Trophoblast cell (in vitro differentiated cells and primary cell): ENCODE data around the gene PAK2.

Source experiments
- DNase-seq, 2 donors: peaks; one replicate each; pipeline ENCODE4 v3.0.0-alpha.2; 2016
- H2AFZ ChIP-seq: 2 replicates; pipeline ENCODE4 v1.6.1; 2013; ENCODE audit warnings: low read length, moderate library complexity, mild to moderate bottlenecking; ENCODE audit not compliant: insufficient read depth, poor library complexity
- H2AK5ac ChIP-seq: 2 replicates; pipeline ENCODE4 v1.6.1; 2013; ENCODE audit warnings: mild to moderate bottlenecking, low read length
- H2BK120ac ChIP-seq: 2 replicates; pipeline ENCODE4 v1.6.1; 2013; ENCODE audit warnings: low read length, mild to moderate bottlenecking, moderate library complexity; ENCODE audit not compliant: insufficient read depth, poor library complexity
- H2BK12ac ChIP-seq: 2 replicates; pipeline ENCODE4 v1.6.1; 2013; ENCODE audit warnings: mild to moderate bottlenecking, low read length, moderate library complexity
- H2BK5ac ChIP-seq: 2 replicates; pipeline ENCODE4 v1.6.1; 2013; ENCODE audit warnings: low read length, low read depth, moderate library complexity, mild to moderate bottlenecking; ENCODE audit not compliant: poor library complexity
- H3K14ac ChIP-seq: 2 replicates; pipeline ENCODE4 v1.6.1; 2013; ENCODE audit warnings: mild to moderate bottlenecking, low read length
- H3K18ac ChIP-seq: 2 replicates; pipeline ENCODE4 v1.6.1; 2013; ENCODE audit warnings: mild to moderate bottlenecking, low read length
- H3K23ac ChIP-seq: 2 replicates; pipeline ENCODE4 v1.6.1; 2013; ENCODE audit warnings: low read length
- H3K27ac ChIP-seq: 2 replicates; pipeline ENCODE4 v1.5.1; 2013; ENCODE audit warnings: low read depth, mild to moderate bottlenecking, inconsistent platforms, low read length, moderate library complexity
- H3K27me3 ChIP-seq: 2 replicates; pipeline ENCODE4 v1.6.1; 2013; ENCODE audit warnings: inconsistent platforms, mild to moderate bottlenecking, low read length, moderate library complexity; ENCODE audit not compliant: insufficient read depth
- H3K36me3 ChIP-seq, 2 experiments: 1 replicate in 1 of 2; 2 replicates in 1 of 2; pipeline ENCODE4 v1.6.1; 2013; ENCODE audit warnings: low read length in 2 of 2, mild to moderate bottlenecking in 2 of 2, moderate library complexity in 1 of 2; ENCODE audit not compliant: insufficient read depth in 2 of 2, control insufficient read depth in 1 of 2
- H3K4ac ChIP-seq: 2 replicates; pipeline ENCODE4 v1.6.1; 2013; ENCODE audit warnings: low read depth, mild to moderate bottlenecking, low read length, moderate library complexity
- H3K4me1 ChIP-seq, 2 experiments: 1 replicate in 1 of 2; 2 replicates in 1 of 2; pipeline ENCODE4 v1.6.1; 2013; ENCODE audit warnings: low read length in 2 of 2, mild to moderate bottlenecking in 2 of 2, moderate library complexity in 1 of 2; ENCODE audit not compliant: insufficient read depth in 2 of 2, control insufficient read depth in 1 of 2
- H3K4me2 ChIP-seq: 2 replicates; pipeline ENCODE4 v1.6.1; 2013; ENCODE audit warnings: inconsistent platforms, mild to moderate bottlenecking, low read length, moderate library complexity
- H3K4me3 ChIP-seq: 2 replicates; pipeline ENCODE4 v1.5.1; 2013; ENCODE audit warnings: mild to moderate bottlenecking, low read depth, low read length, inconsistent platforms
- H3K79me1 ChIP-seq: one replicate; pipeline ENCODE4 v1.6.1; 2013; ENCODE audit warnings: low read length
- H3K79me2 ChIP-seq: 2 replicates; pipeline ENCODE4 v1.6.1; 2013; ENCODE audit warnings: low read length, mild to moderate bottlenecking; ENCODE audit not compliant: control insufficient read depth, insufficient read depth, poor library complexity
- H3K9ac ChIP-seq: 2 replicates; pipeline ENCODE4 v1.6.1; 2013; ENCODE audit warnings: mild to moderate bottlenecking, low read length
- H3K9me3 ChIP-seq: 2 replicates; pipeline ENCODE4 v1.6.1; 2013; ENCODE audit warnings: low read depth, mild to moderate bottlenecking, control low read depth, inconsistent platforms, low read length; ENCODE audit not compliant: insufficient read depth
- H4K12ac ChIP-seq: 2 replicates; pipeline ENCODE4 v1.6.1; 2013; ENCODE audit warnings: low read depth, mild to moderate bottlenecking, low read length, moderate library complexity
- H4K8ac ChIP-seq: 2 replicates; pipeline ENCODE4 v1.6.1; 2013; ENCODE audit warnings: low read depth, mild to moderate bottlenecking, low read length, moderate library complexity
- H4K91ac ChIP-seq: one replicate; pipeline ENCODE4 v1.6.1; 2013; ENCODE audit warnings: low read depth, mild to moderate bottlenecking, low read length, moderate library complexity
- WGBS: extraction: QIAGEN DNeasy Blood & Tissue Kit; methylation state at CpG from one replicate; pipeline ENCODE4 v1.1.7; 2013; ENCODE audit warnings: missing lambda C conversion rate; ENCODE audit not compliant: insufficient read length, insufficient coverage; ENCODE audit errors: extremely low coverage; 5-methylcytosine and 5-hydroxymethylcytosine counted together

The PAK2 gene

DNA sequence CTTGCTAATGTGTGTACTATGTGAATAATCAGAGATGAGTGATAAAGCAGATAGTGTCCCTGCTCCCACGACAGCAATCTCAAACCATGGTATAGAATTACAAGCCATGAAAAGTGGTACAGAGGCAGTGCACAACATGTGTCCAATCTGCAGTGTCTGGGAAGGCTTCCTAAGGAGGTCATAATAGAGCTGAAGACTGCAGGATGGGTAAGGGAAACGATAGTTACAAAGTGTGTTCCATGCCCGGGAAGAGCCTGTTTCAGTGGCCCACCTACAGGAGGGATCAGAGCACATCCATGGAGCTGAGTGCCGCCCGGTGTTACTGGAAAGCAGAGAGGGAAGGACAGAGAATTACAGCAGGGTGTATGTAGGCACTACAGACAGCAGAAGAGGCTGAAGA, 48.9 kb downstream of the PAK2 start:
- Histone ChIP-seq H2AFZ (no peak overlapping the region), H3K27me3 (no peaks in the 10 kb centered on the region), H3K9ac (no peak overlapping the region), H2BK120ac (no peak overlapping the region), H3K9me3 (peaks cover 2% of the 10 kb centered on the region), H3K27ac (no peak overlapping the region), H3K36me3 (peaks cover 2% of the 10 kb centered on the region in 2 experiments), H2BK12ac (no peak overlapping the region), H3K18ac (no peak overlapping the region), H4K8ac (no peak overlapping the region), H3K79me2 (peaks cover 6% of the 10 kb centered on the region), H4K91ac (no peak overlapping the region), H2BK5ac (no peak overlapping the region), H4K12ac (no peak overlapping the region), H3K4me3 (no peak overlapping the region), H3K4me2 (no peak overlapping the region), H2AK5ac (no peak overlapping the region), H3K23ac (no peak overlapping the region), H3K14ac (no peak overlapping the region), H3K4ac (no peak overlapping the region), H3K79me1 (peaks cover 6% of the 10 kb centered on the region), H3K4me1 (peaks cover 10 to 20% of the 10 kb centered on the region in 2 experiments)
- DNase-seq: no peak
- WGBS: no CpG with 5 or more reads among the region's 5 CpGs

DNA sequence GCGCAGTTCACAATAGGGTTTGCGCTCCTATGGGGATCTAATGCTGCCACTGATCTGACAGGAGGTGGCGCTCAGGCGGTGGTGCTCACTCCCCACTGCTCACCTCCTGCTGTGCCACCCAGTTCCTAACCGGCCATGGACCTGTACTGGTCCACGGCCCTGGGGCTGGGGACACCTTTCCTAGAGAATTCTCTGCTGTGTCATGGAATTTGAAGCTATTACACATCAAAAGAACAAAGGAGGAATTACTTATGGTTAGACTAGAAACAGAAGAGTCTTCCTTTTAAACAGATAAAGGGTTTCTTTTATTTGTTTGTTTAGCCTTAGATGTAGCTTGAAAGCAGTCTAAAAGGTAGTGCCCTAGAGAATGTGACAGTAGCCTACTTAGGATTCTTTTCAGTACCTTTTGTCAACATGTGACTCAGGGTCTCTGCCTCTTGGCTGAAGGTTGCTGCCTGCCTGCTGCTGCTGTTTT, 50.3 kb downstream of the PAK2 start:
- Histone ChIP-seq H3K9me3 (peaks cover 5% of the 10 kb centered on the region), H2BK12ac (peak overlapping the region; percentile 73), H3K4me1 (peaks cover 17 to 26% of the 10 kb centered on the region in 2 experiments), H2AK5ac (no peak overlapping the region), H2BK120ac (peak overlapping the region; percentile 20), H3K27ac (peak overlapping the region; percentile 6), H4K8ac (no peak overlapping the region), H3K36me3 (peaks cover 8 to 9% of the 10 kb centered on the region in 2 experiments), H3K18ac (peak overlapping the region; percentile 90), H2BK5ac (no peak overlapping the region), H3K9ac (no peak overlapping the region), H3K79me2 (peaks cover 12% of the 10 kb centered on the region), H3K4ac (peak overlapping the region; percentile 43), H3K14ac (no peak overlapping the region), H3K23ac (no peak overlapping the region), H4K12ac (no peak overlapping the region), H3K4me3 (no peak overlapping the region), H2AFZ (no peak overlapping the region), H3K4me2 (no peak overlapping the region), H4K91ac (no peak overlapping the region), H3K27me3 (no peaks in the 10 kb centered on the region), H3K79me1 (peaks cover 13% of the 10 kb centered on the region)
- DNase-seq: peak; percentile 27 to 43
- WGBS: no CpG with 5 or more reads among the region's 6 CpGs

DNA sequence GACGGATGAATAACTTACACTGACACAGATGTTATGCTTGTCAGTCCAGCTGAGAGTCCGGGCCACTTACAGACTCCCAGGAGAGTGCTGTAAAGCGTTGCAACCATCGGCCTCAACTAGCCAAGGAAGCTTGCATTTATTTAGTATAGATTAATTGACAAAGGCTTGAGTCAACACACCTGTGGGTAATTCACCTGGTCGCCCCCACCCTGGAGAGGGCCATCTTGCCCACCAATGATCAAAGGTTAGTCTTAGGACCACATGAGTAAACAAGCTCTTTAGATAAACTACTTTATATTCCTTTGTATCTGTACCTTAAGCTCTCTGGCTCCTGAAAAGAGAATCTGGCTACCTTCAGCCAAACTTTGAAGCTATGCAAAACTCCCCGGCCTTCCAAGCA, 51.0 kb downstream of the PAK2 start:
- Histone ChIP-seq H3K79me2 (peaks cover 12% of the 10 kb centered on the region), H3K36me3 (peaks cover 8% of the 10 kb centered on the region in 2 experiments), H3K4me2 (no peak overlapping the region), H2AFZ (no peak overlapping the region), H2BK120ac (no peak overlapping the region), H3K23ac (no peak overlapping the region), H3K79me1 (peaks cover 13% of the 10 kb centered on the region), H3K14ac (no peak overlapping the region), H2BK12ac (peak overlapping the region; percentile 2), H4K8ac (no peak overlapping the region), H3K4me3 (no peak overlapping the region), H3K27ac (no peak overlapping the region), H3K4me1 (peaks cover 17 to 26% of the 10 kb centered on the region in 2 experiments), H3K9me3 (peaks cover 5% of the 10 kb centered on the region), H2AK5ac (no peak overlapping the region), H3K9ac (no peak overlapping the region), H3K18ac (no peak overlapping the region), H3K27me3 (no peaks in the 10 kb centered on the region), H3K4ac (peak overlapping the region; percentile 49), H4K91ac (no peak overlapping the region), H4K12ac (no peak overlapping the region), H2BK5ac (no peak overlapping the region)
- no CpG with 5 or more reads among the region's 6 CpGs for WGBS
- DNase-seq: no peak

DNA sequence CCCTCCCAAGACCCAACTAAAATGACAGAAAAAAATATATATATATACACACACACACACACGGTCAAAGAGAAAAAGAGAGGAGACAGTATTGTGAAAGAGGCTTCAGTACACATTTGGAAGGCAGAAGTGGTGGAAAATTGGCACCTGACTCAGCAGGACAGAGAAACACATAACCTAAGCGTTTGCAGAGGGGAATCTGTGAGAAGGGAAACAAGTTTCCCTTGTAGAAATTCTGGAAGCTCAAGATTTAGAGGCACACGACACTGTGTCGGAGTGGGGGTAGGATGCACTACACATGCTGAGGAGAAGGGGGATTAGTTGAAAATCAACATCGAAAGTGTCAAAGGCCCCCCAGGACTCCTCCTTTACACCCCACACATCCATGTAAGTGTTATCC, 53.1 kb downstream of the PAK2 start:
- Histone ChIP-seq H2AFZ (no peak overlapping the region), H3K14ac (peak overlapping the region; percentile 40), H4K8ac (peak overlapping the region; percentile 67), H3K36me3 (peaks cover 9 to 11% of the 10 kb centered on the region in 2 experiments), H3K4me1 (peaks cover 19 to 25% of the 10 kb centered on the region in 2 experiments), H3K27ac (peak overlapping the region; percentile 94), H2AK5ac (no peak overlapping the region), H3K4me3 (no peak overlapping the region), H3K79me2 (peaks cover 13% of the 10 kb centered on the region), H3K9ac (no peak overlapping the region), H3K4me2 (peak overlapping the region; percentile 57), H2BK5ac (peak overlapping the region; percentile 91), H3K27me3 (no peaks in the 10 kb centered on the region), H2BK120ac (peak overlapping the region; percentile 74), H4K91ac (peak overlapping the region; percentile 56), H3K79me1 (peaks cover 14% of the 10 kb centered on the region), H3K18ac (peak overlapping the region; percentile 66), H3K9me3 (peaks cover 6% of the 10 kb centered on the region), H3K4ac (no peak overlapping the region), H4K12ac (no peak overlapping the region), H3K23ac (no peak overlapping the region), H2BK12ac (peak overlapping the region; percentile 84)
- no CpG with 5 or more reads among the region's 5 CpGs for WGBS
- peak; percentile 17 to 59 for DNase-seq
